ENCODE data around the gene FGF22. TPM values are rescaled to one million over a fixed set of nuclear protein-coding genes. Genes with fewer than 3 reads are reported as not detected.

The FGF22 gene
- total and polyA plus RNA-seq, 2 of the 13 experiments (the other 11 are each of a cell fraction or from before 2014, with no cell fraction given): 0.24 TPM; not detected in 1

- no peak for TF ChIP-seq STAT6 (CRISPR knock-in tag; IDR thresholded peaks at IDR 0.05; ENCODE audit: borderline replicate concordance)
- TF ChIP-seq HNRNPH1 (optimal IDR thresholded peaks at IDR 0.05; ENCODE audit: low read depth, low read length): no peak
- no peak for TF ChIP-seq PRMT3 (CRISPR knock-in tag; IDR thresholded peaks at IDR 0.05; ENCODE audit: borderline replicate concordance, low read depth)
- no peak for TF ChIP-seq SMAD1 (CRISPR knock-in tag; IDR thresholded peaks at IDR 0.05; ENCODE audit: borderline replicate concordance, low read depth)
- TF ChIP-seq ZNF414 (CRISPR knock-in tag; IDR thresholded peaks at IDR 0.05): 0 out of 2 replicates have a peak, but pooled peaks have one; percentile 20
- no peak for TF ChIP-seq U2AF1 (optimal IDR thresholded peaks at IDR 0.05; ENCODE audit: low read depth, low read length)
- no peak for TF ChIP-seq CSRNP2 (CRISPR knock-in tag; conservative IDR thresholded peaks at IDR 0.05; ENCODE audit: low read depth)
- peak; percentile 73 for TF ChIP-seq PPARG (CRISPR knock-in tag; conservative IDR thresholded peaks at IDR 0.05)
- peak; percentile 83 for TF ChIP-seq TEAD3 (CRISPR knock-in tag; optimal IDR thresholded peaks at IDR 0.05; ENCODE audit: borderline replicate concordance)
- TF ChIP-seq ZNF430 (CRISPR knock-in tag; IDR thresholded peaks at IDR 0.05): peak; percentile 93
- no peak for TF ChIP-seq JUN (CRISPR knock-in tag; IDR thresholded peaks at IDR 0.05)
- 0 out of 2 replicates have a peak, but pooled peaks have one; percentile 45 for TF ChIP-seq ZNF775 (CRISPR knock-in tag; IDR thresholded peaks at IDR 0.05; ENCODE audit: borderline replicate concordance)
- 0 out of 2 replicates have a peak, but pooled peaks have one; percentile 12 for TF ChIP-seq ADNP (CRISPR knock-in tag; IDR thresholded peaks at IDR 0.05)
- 0 out of 2 replicates have a peak, but pooled peaks have one; percentile 75 for TF ChIP-seq ZSCAN29 (CRISPR knock-in tag; conservative IDR thresholded peaks at IDR 0.05)
- no peak for TF ChIP-seq SP1 (IDR thresholded peaks at IDR 0.05)
- peak; percentile 56; the same call in 1 of the 2 replicates for TF ChIP-seq SP1 (CRISPR knock-in tag; IDR thresholded peaks at IDR 0.05)
- 0 out of 2 replicates have a peak, but pooled peaks have one; percentile 55 for TF ChIP-seq GZF1 (CRISPR knock-in tag; IDR thresholded peaks at IDR 0.05)
- no peak; the same call in 1 of the 2 replicates for TF ChIP-seq NFIC (IDR thresholded peaks at IDR 0.05; ENCODE audit: low read length)
- TF ChIP-seq ZFP1 (CRISPR knock-in tag; IDR thresholded peaks at IDR 0.05): no peak; the same call in 1 of the 2 replicates
- TF ChIP-seq KDM3A (CRISPR knock-in tag; IDR thresholded peaks at IDR 0.05; ENCODE audit: low read depth): no peak; the same call in 1 of the 2 replicates
- no peak for TF ChIP-seq THAP8 (CRISPR knock-in tag; IDR thresholded peaks at IDR 0.05; ENCODE audit: borderline replicate concordance)
- TF ChIP-seq TP53 (CRISPR knock-in tag; conservative IDR thresholded peaks at IDR 0.05): no peak
- peak; percentile 91 for TF ChIP-seq RARA (CRISPR knock-in tag; IDR thresholded peaks at IDR 0.05)
- no peak for TF ChIP-seq GMEB2 (CRISPR knock-in tag; IDR thresholded peaks at IDR 0.05; ENCODE audit: low read depth)
Observed at GRCh38 chr19:660793-661426, 21.2 kb downstream of the FGF22 start (continued).
